ENCODE measurements around the gene DNAJC3.

DNAJC3 gene

GRCh38 chr13:95793018-95793555, 116.1 kb downstream of the DNAJC3 start:
- Histone ChIP-seq H3K9me3 (ENCODE audit: control insufficient read depth, insufficient read depth, low read depth, low read length) (0 out of 2 replicates have a peak, but pooled peaks cover 3% of the 10 kb centered on the region), H3K36me3 (ENCODE audit: control insufficient read depth, insufficient read depth, low read length) (peaks cover 24% of the 10 kb centered on the region), H3K4me1 (ENCODE audit: control insufficient read depth, insufficient read depth, low read length) (no peaks in the 10 kb centered on the region), H3K4me3 (ENCODE audit: low read depth, low read length) (no peak overlapping the region), H3K9ac (ENCODE audit: low read length) (no peak overlapping the region), H3K27ac (ENCODE audit: low read depth, low read length) (no peak overlapping the region), H3K27me3 (ENCODE audit: control insufficient read depth, insufficient read depth, low read length) (no peaks in the 10 kb centered on the region)

- Histone ChIP-seq H3K27ac (ENCODE audit: low read depth, low read length) (no peak overlapping the region), H3K4me1 (ENCODE audit: control insufficient read depth, insufficient read depth, low read length) (no peaks in the 10 kb centered on the region), H3K9ac (ENCODE audit: low read length) (no peak overlapping the region), H3K4me3 (ENCODE audit: low read depth, low read length) (no peak overlapping the region), H3K36me3 (ENCODE audit: control insufficient read depth, insufficient read depth, low read length) (peaks cover 22% of the 10 kb centered on the region), H3K9me3 (ENCODE audit: control insufficient read depth, insufficient read depth, low read depth, low read length) (0 out of 2 replicates have a peak, but pooled peaks cover 3% of the 10 kb centered on the region), H3K27me3 (ENCODE audit: control insufficient read depth, insufficient read depth, low read length) (no peaks in the 10 kb centered on the region)
These were observed 116.8 kb downstream of the DNAJC3 start for GRCh38 chr13:95793781-95794180.

DNA sequence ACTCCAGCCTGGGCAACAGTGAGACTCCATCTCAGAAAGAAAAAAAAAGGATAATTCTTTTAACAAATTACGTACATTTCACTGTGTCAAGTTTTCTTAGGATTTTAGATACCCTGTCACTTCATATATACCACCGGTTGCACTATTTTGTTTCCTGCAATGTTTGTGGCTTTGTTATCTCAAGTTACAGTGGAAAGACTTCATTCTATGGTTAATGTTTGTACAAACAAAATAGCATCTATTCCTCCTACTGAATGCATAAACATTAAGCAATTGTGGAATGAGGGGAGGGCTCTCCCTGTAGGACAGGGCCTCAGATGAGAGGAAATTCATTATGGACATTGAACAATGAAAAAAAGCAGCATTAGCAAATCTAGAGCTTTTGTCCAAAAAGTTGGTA, 120.1 kb downstream of the DNAJC3 start:
- Histone ChIP-seq H3K27me3 (ENCODE audit: control insufficient read depth, insufficient read depth, low read length) (no peaks in the 10 kb centered on the region), H3K9ac (ENCODE audit: low read length) (no peak overlapping the region), H3K9me3 (ENCODE audit: control insufficient read depth, insufficient read depth, low read depth, low read length) (no peaks in the 10 kb centered on the region), H3K27ac (ENCODE audit: low read depth, low read length) (no peak overlapping the region), H3K4me3 (ENCODE audit: low read depth, low read length) (no peak overlapping the region), H3K4me1 (ENCODE audit: control insufficient read depth, insufficient read depth, low read length) (no peaks in the 10 kb centered on the region), H3K36me3 (ENCODE audit: control insufficient read depth, insufficient read depth, low read length) (peaks cover under 1% of the 10 kb centered on the region; the same call in 1 of the 2 replicates)

GRCh38 chr13:95800436-95800835, 123.5 kb downstream of the DNAJC3 start:
- no peak overlapping the region for H3K27ac ChIP-seq (ENCODE audit: low read depth, low read length)
- no peak overlapping the region for H3K4me3 ChIP-seq (ENCODE audit: low read depth, low read length)

GRCh38 chr13:95801825-95802224, 124.9 kb downstream of the DNAJC3 start:
- Histone ChIP-seq H3K27me3 (ENCODE audit: control insufficient read depth, insufficient read depth, low read length) (no peaks in the 10 kb centered on the region), H3K27ac (ENCODE audit: low read depth, low read length) (no peak overlapping the region), H3K4me3 (ENCODE audit: low read depth, low read length) (no peak overlapping the region), H3K9ac (ENCODE audit: low read length) (no peak overlapping the region), H3K9me3 (ENCODE audit: control insufficient read depth, insufficient read depth, low read depth, low read length) (peaks cover 3% of the 10 kb centered on the region; the same call in 1 of the 2 replicates), H3K36me3 (ENCODE audit: control insufficient read depth, insufficient read depth, low read length) (no peaks in the 10 kb centered on the region), H3K4me1 (ENCODE audit: control insufficient read depth, insufficient read depth, low read length) (no peaks in the 10 kb centered on the region)

More at GRCh38 chr13:95800436-95800835, 123.5 kb downstream of the DNAJC3 start:
- Histone ChIP-seq H3K9me3 (ENCODE audit: control insufficient read depth, insufficient read depth, low read depth, low read length) (no peaks in the 10 kb centered on the region; the same call in 1 of the 2 replicates), H3K27me3 (ENCODE audit: control insufficient read depth, insufficient read depth, low read length) (no peaks in the 10 kb centered on the region), H3K9ac (ENCODE audit: low read length) (no peak overlapping the region), H3K4me1 (ENCODE audit: control insufficient read depth, insufficient read depth, low read length) (no peaks in the 10 kb centered on the region), H3K36me3 (ENCODE audit: control insufficient read depth, insufficient read depth, low read length) (no peaks in the 10 kb centered on the region)

DNA sequence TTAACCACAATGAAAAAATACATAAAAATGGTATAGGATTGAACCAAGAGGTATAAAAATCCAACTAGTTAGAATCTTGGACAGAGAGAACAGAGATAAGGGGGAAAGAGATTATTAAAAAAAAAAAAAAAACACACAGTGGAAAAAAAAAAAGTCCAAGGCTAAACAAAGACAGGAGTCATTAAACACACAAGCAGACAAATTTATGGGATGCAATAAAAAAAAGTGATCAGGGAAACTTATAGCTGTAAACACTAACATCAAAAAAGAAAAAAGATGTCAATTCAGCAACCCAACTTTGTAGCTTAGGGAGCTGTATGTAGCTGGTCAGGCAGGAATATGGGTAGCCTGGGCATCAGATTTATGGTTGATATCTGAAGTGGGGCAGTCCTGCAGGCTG, 129.0 kb downstream of the DNAJC3 start:
- no peaks in the 10 kb centered on the region for H3K4me1 ChIP-seq (ENCODE audit: control insufficient read depth, insufficient read depth, low read length)
- no peaks in the 10 kb centered on the region for H3K27me3 ChIP-seq (ENCODE audit: control insufficient read depth, insufficient read depth, low read length)
- H3K9ac ChIP-seq (ENCODE audit: low read length): no peak overlapping the region
- H3K9me3 ChIP-seq (ENCODE audit: control insufficient read depth, insufficient read depth, low read depth, low read length): peaks cover 3% of the 10 kb centered on the region; the same call in 1 of the 2 replicates
- no peaks in the 10 kb centered on the region for H3K36me3 ChIP-seq (ENCODE audit: control insufficient read depth, insufficient read depth, low read length)
- no peak overlapping the region for H3K27ac ChIP-seq (ENCODE audit: low read depth, low read length)
- H3K4me3 ChIP-seq (ENCODE audit: low read depth, low read length): no peak overlapping the region

GRCh38 chr13:95809429-95809828, 132.5 kb downstream of the DNAJC3 start:
- no peak overlapping the region for H3K9ac ChIP-seq (ENCODE audit: low read length)
- no peak overlapping the region for H3K27ac ChIP-seq (ENCODE audit: low read depth, low read length)
- H3K4me3 ChIP-seq (ENCODE audit: low read depth, low read length): no peak overlapping the region
- no peaks in the 10 kb centered on the region for H3K27me3 ChIP-seq (ENCODE audit: control insufficient read depth, insufficient read depth, low read length)
- peaks cover 12% of the 10 kb centered on the region for H3K9me3 ChIP-seq (ENCODE audit: control insufficient read depth, insufficient read depth, low read depth, low read length)
- no peaks in the 10 kb centered on the region for H3K36me3 ChIP-seq (ENCODE audit: control insufficient read depth, insufficient read depth, low read length)
- no peaks in the 10 kb centered on the region for H3K4me1 ChIP-seq (ENCODE audit: control insufficient read depth, insufficient read depth, low read length)

DNA sequence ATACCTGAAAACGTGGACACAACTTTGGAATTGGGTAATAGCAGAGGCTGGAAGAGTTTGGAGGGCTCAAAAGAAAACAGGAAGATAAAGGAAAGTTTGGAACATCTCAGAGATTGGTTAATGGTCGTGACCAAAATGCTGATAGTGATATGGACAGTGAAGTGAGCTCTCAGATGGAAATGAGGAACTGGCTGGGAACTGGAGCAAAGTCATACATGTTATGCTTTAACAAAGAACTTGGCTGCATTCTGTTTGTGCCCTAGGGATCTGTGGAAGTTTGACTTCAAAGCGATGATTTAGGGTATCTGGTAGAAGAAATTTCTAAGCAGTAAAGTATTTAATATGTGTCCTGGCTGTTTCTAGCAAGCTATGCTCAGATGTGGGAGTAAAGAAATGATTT, 136.2 kb downstream of the DNAJC3 start:
- H3K9ac ChIP-seq (ENCODE audit: low read length): no peak overlapping the region
- peaks cover 3% of the 10 kb centered on the region; the same call in 1 of the 2 replicates for H3K36me3 ChIP-seq (ENCODE audit: control insufficient read depth, insufficient read depth, low read length)
- no peaks in the 10 kb centered on the region for H3K4me1 ChIP-seq (ENCODE audit: control insufficient read depth, insufficient read depth, low read length)
- no peak overlapping the region for H3K27ac ChIP-seq (ENCODE audit: low read depth, low read length)
- H3K27me3 ChIP-seq (ENCODE audit: control insufficient read depth, insufficient read depth, low read length): no peaks in the 10 kb centered on the region
- peaks cover 9% of the 10 kb centered on the region for H3K9me3 ChIP-seq (ENCODE audit: control insufficient read depth, insufficient read depth, low read depth, low read length)
- no peak overlapping the region for H3K4me3 ChIP-seq (ENCODE audit: low read depth, low read length)

- H3K9me3 ChIP-seq (ENCODE audit: control insufficient read depth, insufficient read depth, low read depth, low read length): peaks cover 9% of the 10 kb centered on the region
- H3K27ac ChIP-seq (ENCODE audit: low read depth, low read length): no peak overlapping the region
- no peaks in the 10 kb centered on the region for H3K4me1 ChIP-seq (ENCODE audit: control insufficient read depth, insufficient read depth, low read length)
- H3K27me3 ChIP-seq (ENCODE audit: control insufficient read depth, insufficient read depth, low read length): no peaks in the 10 kb centered on the region
- no peak overlapping the region for H3K4me3 ChIP-seq (ENCODE audit: low read depth, low read length)
- no peak overlapping the region for H3K9ac ChIP-seq (ENCODE audit: low read length)
- H3K36me3 ChIP-seq (ENCODE audit: control insufficient read depth, insufficient read depth, low read length): peaks cover 3% of the 10 kb centered on the region; the same call in 1 of the 2 replicates
These were observed 137.6 kb downstream of the DNAJC3 start for GRCh38 chr13:95814495-95814894.

GRCh38 chr13:95822303-95822702, 145.4 kb downstream of the DNAJC3 start:
- Histone ChIP-seq H3K9ac (ENCODE audit: low read length) (no peak overlapping the region), H3K4me3 (ENCODE audit: low read depth, low read length) (no peak overlapping the region), H3K27me3 (ENCODE audit: control insufficient read depth, insufficient read depth, low read length) (no peaks in the 10 kb centered on the region), H3K27ac (ENCODE audit: low read depth, low read length) (no peak overlapping the region), H3K4me1 (ENCODE audit: control insufficient read depth, insufficient read depth, low read length) (no peaks in the 10 kb centered on the region), H3K9me3 (ENCODE audit: control insufficient read depth, insufficient read depth, low read depth, low read length) (0 out of 2 replicates have a peak, but pooled peaks cover 3% of the 10 kb centered on the region), H3K36me3 (ENCODE audit: control insufficient read depth, insufficient read depth, low read length) (peaks cover 9% of the 10 kb centered on the region)

DNA sequence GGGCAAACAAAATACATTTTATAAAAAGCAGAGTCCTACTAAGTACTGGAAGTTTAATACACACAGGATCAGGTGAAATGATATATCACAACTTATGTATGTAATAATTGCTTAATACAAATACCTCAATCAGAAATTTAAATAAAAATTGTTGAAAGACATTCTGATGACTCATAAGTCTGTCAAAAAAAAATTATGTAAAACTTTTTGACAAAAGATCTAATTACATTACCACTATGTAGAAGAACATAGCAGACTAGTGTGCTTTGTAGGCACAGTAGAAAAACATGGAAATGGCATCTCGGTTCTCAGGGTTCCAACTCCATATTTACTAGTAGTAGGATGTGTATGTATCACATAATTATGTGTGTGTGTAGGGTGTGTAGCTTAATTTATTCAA, 156.2 kb downstream of the DNAJC3 start:
- Histone ChIP-seq H3K27ac (ENCODE audit: low read depth, low read length) (no peak overlapping the region), H3K9me3 (ENCODE audit: control insufficient read depth, insufficient read depth, low read depth, low read length) (no peaks in the 10 kb centered on the region), H3K36me3 (ENCODE audit: control insufficient read depth, insufficient read depth, low read length) (0 out of 2 replicates have a peak, but pooled peaks cover 3% of the 10 kb centered on the region), H3K4me3 (ENCODE audit: low read depth, low read length) (no peak overlapping the region), H3K4me1 (ENCODE audit: control insufficient read depth, insufficient read depth, low read length) (no peaks in the 10 kb centered on the region; the same call in 1 of the 2 replicates), H3K9ac (ENCODE audit: low read length) (no peak overlapping the region), H3K27me3 (ENCODE audit: control insufficient read depth, insufficient read depth, low read length) (no peaks in the 10 kb centered on the region)
